AG04450 (cell line): ENCODE measurements around the gene SOCS6. TPM values are rescaled to one million over a fixed set of nuclear protein-coding genes. Genes with fewer than 3 reads are reported as not detected.
"Not testable (repeated sequence)": the region's sequence is repeated elsewhere in the genome, so short reads cannot be mapped to it uniquely, and the experiment has no call there.

Experiments
- CTCF ChIA-PET: fragments of 300-600, 350-600 bp; formaldehyde crosslinking; extraction: SDS; loops from one replicate; lab custom pipeline; 2022; ENCODE audit warnings: antibody characterized with exemption, inconsistent platforms; lab: Charles Lee
- POLR2A ChIA-PET: fragments of 350-600 bp; formaldehyde crosslinking; extraction: SDS; loops from one replicate; lab custom pipeline; 2021; ENCODE audit warnings: antibody characterized with exemption, inconsistent platforms; lab: Yijun Ruan, JAX
- DNase-seq: peaks from one replicate; pipeline ENCODE4 v3.0.0-alpha.2; 2011; ENCODE audit warnings: low read depth, low spot score
- H3K27ac ChIP-seq: one replicate; pipeline ENCODE4 v1.5.1; 2012; ENCODE audit warnings: low read depth, low read length, control low read depth
- H3K27me3 ChIP-seq: one replicate; pipeline ENCODE4 v1.6.0; 2012; ENCODE audit warnings: low read length; ENCODE audit not compliant: control insufficient read depth, insufficient read depth
- H3K4me3 ChIP-seq: 2 replicates; pipeline ENCODE4 v1.5.1; 2011; ENCODE audit warnings: mild to moderate bottlenecking, low read depth, low read length, control low read depth
- H3K9me3 ChIP-seq: 2 replicates; pipeline ENCODE4 v1.5.1; 2012; ENCODE audit warnings: low read length; ENCODE audit not compliant: control insufficient read depth, insufficient read depth
- CTCF ChIP-seq: IDR thresholded peaks from 2 replicates; pipeline ENCODE4 v1.5.1; 2011; ENCODE audit warnings: low read depth, low read length, control low read depth, inconsistent platforms
- polyA plus RNA-seq: library from polyadenylated mRNA; depleted of rRNA; stranded (reverse); fragments of >200 nt; gene quantifications from 2 replicates; pipeline ENCODE4 v1.2.3, GENCODE V29; 2011

Gene SOCS6
- polyA plus RNA-seq, 1 experiment = 26.7 TPM

GRCh38 chr18:70365361-70365760 is 76.5 kb downstream of the SOCS6 start:
- H3K27me3 ChIP-seq = no peaks in the 10 kb centered on the region
- H3K9me3 ChIP-seq = no peaks in the 10 kb centered on the region
- no peak overlapping the region for H3K4me3 ChIP-seq
- TF ChIP-seq CTCF = no peak
- CTCF ChIA-PET = interaction anchor here (1.4 kb wide), 1 partner anchor 69 kb away, joined by 6 read pairs; no protein-coding TSS in a partner anchor
- POLR2A ChIA-PET = no interaction called here
- H3K27ac ChIP-seq = no peak overlapping the region
- no peak for DNase-seq

GRCh38 chr18:70366174-70366573 is 77.3 kb downstream of the SOCS6 start:
- no peaks in the 10 kb centered on the region for H3K9me3 ChIP-seq
- no peak for DNase-seq
- no peak for TF ChIP-seq CTCF
- H3K4me3 ChIP-seq = no peak overlapping the region
- CTCF ChIA-PET = interaction anchor here (1.0 to 1.2 kb wide), 2 partner anchors 15 to 67 kb away, joined by 3 read pairs; no protein-coding TSS in a partner anchor
- no peaks in the 10 kb centered on the region for H3K27me3 ChIP-seq
- POLR2A ChIA-PET = interaction anchor here (0.6 kb wide), 1 partner anchor 35 kb away, joined by 7 read pairs; no protein-coding TSS in a partner anchor
- no peak overlapping the region for H3K27ac ChIP-seq

GRCh38 chr18:70366670-70367069 is 77.8 kb downstream of the SOCS6 start:
- POLR2A ChIA-PET = no interaction called here

GRCh38 chr18:70367344-70367743 is 78.5 kb downstream of the SOCS6 start:
- DNase-seq, H3K4me3 ChIP-seq, CTCF ChIA-PET, H3K9me3 ChIP-seq, H3K27ac ChIP-seq, POLR2A ChIA-PET, H3K27me3 ChIP-seq: not testable (repeated sequence)

More at GRCh38 chr18:70366670-70367069, 77.8 kb downstream of the SOCS6 start:
- DNase-seq = no peak
- Histone ChIP-seq H3K4me3 (no peak overlapping the region), H3K27ac (no peak overlapping the region), H3K27me3 (no peaks in the 10 kb centered on the region), H3K9me3 (no peaks in the 10 kb centered on the region)
- CTCF ChIA-PET = interaction anchor here (1.0 to 1.2 kb wide), 2 partner anchors 14 to 66 kb away, joined by 3 read pairs; no protein-coding TSS in a partner anchor
- TF ChIP-seq CTCF = no peak

GRCh38 chr18:70368903-70369302 is 80.1 kb downstream of the SOCS6 start:
- ChIA-PET CTCF (interaction anchor here (1.0 kb wide), 2 partner anchors 9 to 53 kb away, joined by 3 read pairs; no protein-coding TSS in a partner anchor), POLR2A (no interaction called here)
- TF ChIP-seq CTCF = no peak
- Histone ChIP-seq H3K9me3 (no peaks in the 10 kb centered on the region), H3K4me3 (no peak overlapping the region), H3K27me3 (no peaks in the 10 kb centered on the region), H3K27ac (no peak overlapping the region)
- no peak for DNase-seq
